HG03064 (cell line): Measurements from ENCODE around the gene DAAM1.

Experiments
- ATAC-seq: cut with Tn5 transposase; IDR thresholded peaks from one replicate; pipeline ENCODE4 v1.9.1; 2021; ENCODE audit warnings: low read depth; ENCODE audit not compliant: unreplicated experiment

DAAM1 gene

GRCh38 chr14:59333668-59334067, 145.2 kb downstream of the DAAM1 start:
- ATAC-seq: no peak

- no peak for ATAC-seq
These were observed 145.8 kb downstream of the DAAM1 start for GRCh38 chr14:59334253-59334652.

- no peak for ATAC-seq
These were observed 147.6 kb downstream of the DAAM1 start for GRCh38 chr14:59336098-59336497.

GRCh38 chr14:59336706-59337105, 148.2 kb downstream of the DAAM1 start:
- ATAC-seq: no peak

GRCh38 chr14:59337141-59337611, 148.7 kb downstream of the DAAM1 start:
- ATAC-seq: no peak

GRCh38 chr14:59338761-59339160, 150.3 kb downstream of the DAAM1 start:
- no peak for ATAC-seq

- no peak for ATAC-seq
These were observed 151.3 kb downstream of the DAAM1 start for GRCh38 chr14:59339524-59340330.

- ATAC-seq: no peak
These were observed 153.5 kb downstream of the DAAM1 start for GRCh38 chr14:59341858-59342477.

- no peak for ATAC-seq
These were observed 154.3 kb downstream of the DAAM1 start for GRCh38 chr14:59342516-59343484.

GRCh38 chr14:59343585-59343984, 155.1 kb downstream of the DAAM1 start:
- no peak for ATAC-seq

- ATAC-seq: no peak
These were observed 155.5 kb downstream of the DAAM1 start for GRCh38 chr14:59344016-59344415.

- ATAC-seq: no peak
These were observed 156.4 kb downstream of the DAAM1 start for GRCh38 chr14:59344691-59345455.

- ATAC-seq: no peak
These were observed 157.9 kb downstream of the DAAM1 start for GRCh38 chr14:59346329-59346728.

- ATAC-seq: no peak
These were observed 158.5 kb downstream of the DAAM1 start for GRCh38 chr14:59346796-59347510.

- ATAC-seq: no peak
These were observed 159.0 kb downstream of the DAAM1 start for GRCh38 chr14:59347511-59347900.

- no peak for ATAC-seq
These were observed 159.4 kb downstream of the DAAM1 start for GRCh38 chr14:59347915-59348314.

- ATAC-seq: no peak
These were observed 160.8 kb downstream of the DAAM1 start for GRCh38 chr14:59349258-59349701.

GRCh38 chr14:59352961-59353360, 164.5 kb downstream of the DAAM1 start:
- ATAC-seq: no peak

GRCh38 chr14:59354666-59355065, 166.2 kb downstream of the DAAM1 start:
- no peak for ATAC-seq
